Measurements from ENCODE around the gene CCDC197.

The CCDC197 gene

GRCh38 chr14:93997082-93997481, at the start of gene CCDC197:
TSS of gene CCDC197 (plus strand) at chr14:93997301. CDS start at chr14:93998132, 831 bp downstream.
- DNase-seq (ENCODE audit: low spot score): no peak

GRCh38 chr14:93949511-93950075, 47.5 kb upstream of the CCDC197 start:
- DNase-seq (ENCODE audit: low spot score): no peak

GRCh38 chr14:93950948-93951634, 46.0 kb upstream of the CCDC197 start:
- DNase-seq (ENCODE audit: low spot score): no peak

GRCh38 chr14:93951635-93952540, 45.2 kb upstream of the CCDC197 start:
- DNase-seq (ENCODE audit: low spot score): no peak

- DNase-seq (ENCODE audit: low spot score): no peak
These were observed 44.3 kb upstream of the CCDC197 start for GRCh38 chr14:93952829-93953228.

GRCh38 chr14:93953263-93953662, 43.8 kb upstream of the CCDC197 start:
- no peak for DNase-seq (ENCODE audit: low spot score)

GRCh38 chr14:93953739-93954515, 43.2 kb upstream of the CCDC197 start:
- DNase-seq (ENCODE audit: low spot score): no peak

GRCh38 chr14:93954516-93954830, 42.6 kb upstream of the CCDC197 start:
- no peak for DNase-seq (ENCODE audit: low spot score)

- peak; percentile 58 for DNase-seq (ENCODE audit: low spot score)
These were observed 41.9 kb upstream of the CCDC197 start for GRCh38 chr14:93954900-93955849.

GRCh38 chr14:93955850-93956481, 41.1 kb upstream of the CCDC197 start:
- DNase-seq (ENCODE audit: low spot score): no peak

GRCh38 chr14:93956514-93957332, 40.4 kb upstream of the CCDC197 start:
- no peak for DNase-seq (ENCODE audit: low spot score)

GRCh38 chr14:93957333-93957710, 39.8 kb upstream of the CCDC197 start:
- no peak for DNase-seq (ENCODE audit: low spot score)

- DNase-seq (ENCODE audit: low spot score): no peak
These were observed 39.1 kb upstream of the CCDC197 start for GRCh38 chr14:93957751-93958566.

- no peak for DNase-seq (ENCODE audit: low spot score)
These were observed 38.4 kb upstream of the CCDC197 start for GRCh38 chr14:93958567-93959238.

GRCh38 chr14:93959239-93960107, 37.6 kb upstream of the CCDC197 start:
- DNase-seq (ENCODE audit: low spot score): peak; percentile 91

GRCh38 chr14:93960108-93960475, 37.0 kb upstream of the CCDC197 start:
- no peak for DNase-seq (ENCODE audit: low spot score)

- DNase-seq (ENCODE audit: low spot score): no peak
These were observed 36.2 kb upstream of the CCDC197 start for GRCh38 chr14:93960774-93961438.

Data from CD4-positive, alpha-beta T cell treated with Interleukin-6 at 100 ng/mL for 8 hours (primary cell).